Sigmoid colon (tissue), 7 donors: ENCODE measurements around the gene RBM34. TPM values are rescaled to one million over a fixed set of nuclear protein-coding genes. Genes with fewer than 3 reads are reported as not detected.

Source experiments
- DNase-seq: peaks from one replicate; pipeline ENCODE4 v3.0.0-alpha.2; 2019
- H3K27ac ChIP-seq, 4 donors: fragments of 200-600 bp; sonication (generic); one replicate each; pipeline ENCODE4 v1.5.1; 2016 to 2019; ENCODE audit warnings: mild to moderate bottlenecking in 1 of 4
- H3K27me3 ChIP-seq, 3 donors: fragments of 200-600 bp; sonication (generic); one replicate each; pipeline ENCODE4 v1.5.1; 2019; ENCODE audit warnings: mild to moderate bottlenecking in 1 of 3
- H3K36me3 ChIP-seq, 4 donors: fragments of 200-600 bp; sonication (generic); one replicate each; pipeline ENCODE4 v1.5.1; 2016 to 2019
- H3K4me1 ChIP-seq, 4 donors: fragments of 200-600 bp; sonication (generic); one replicate each; pipeline ENCODE4 v1.5.1; 2017 to 2019
- H3K4me3 ChIP-seq, 4 donors: fragments of 200-600 bp; sonication (generic); one replicate each; pipeline ENCODE4 v1.5.1; 2017 to 2019; ENCODE audit warnings: mild to moderate bottlenecking in 2 of 4, moderate library complexity in 1 of 4
- H3K9me3 ChIP-seq, 4 donors: fragments of 200-600 bp in 3 of 4; sonication (generic) in 3 of 4; one replicate each; pipeline versions ENCODE4 v1.5.1 to v1.6.1; 2013 to 2019
- EP300 ChIP-seq, 4 donors: sonication (generic); formaldehyde crosslinking; IDR thresholded peaks; one replicate each; pipeline ENCODE4 v1.6.1; 2017; ENCODE audit warnings: antibody characterized with exemption in 4 of 4
- POLR2A ChIP-seq, 2 donors: fragments of 450-650 bp; IDR thresholded peaks; one replicate each; pipeline ENCODE4 v1.6.1; 2016; ENCODE audit warnings: antibody characterized with exemption in 2 of 2, mild to moderate bottlenecking in 2 of 2, moderate library complexity in 2 of 2
- POLR2AphosphoS5 ChIP-seq, 4 donors: sonication (generic); formaldehyde crosslinking; IDR thresholded peaks; one replicate each; pipeline ENCODE4 v1.6.1; 2017; ENCODE audit warnings: antibody characterized with exemption in 4 of 4
- WGBS, 2 donors: extraction: QIAGEN DNeasy Blood & Tissue Kit; methylation state at CpG; one replicate each; pipeline ENCODE4 v1.1.7; 2013; 5-methylcytosine and 5-hydroxymethylcytosine counted together
- intact Hi-C: fragments of 100-400 bp; cut with DNase I; formaldehyde crosslinking; loops from one replicate; pipeline ENCODE4 v1.15.1; 2023
- polyA plus RNA-seq, 3 donors: library from polyadenylated mRNA; stranded (reverse); fragments of 200-250 nt; gene quantifications; one replicate each; pipeline ENCODE4 v1.2.3, GENCODE V29; 2013
- total RNA-seq, 4 donors: library from RNA; depleted of rRNA; stranded (reverse); fragments of >200 nt; gene quantifications; one replicate each; pipeline ENCODE4 v1.1.0, GENCODE V29; 2016
- TF ChIP-seq, protein P1 (sequence below), 4 experiments: fragments of 450-650 bp in 3 of 4; fragments of 200-600 bp in 1 of 4; IDR thresholded peaks; one replicate each; pipeline ENCODE4 v1.5.1; 2016 to 2019; ENCODE audit warnings: antibody characterized with exemption in 4 of 4, mild to moderate bottlenecking in 3 of 4, moderate library complexity in 2 of 4
- donor health status: healthy with polysubstance abuse.
- donor health status: Bipolar disorder and iron deficiency.
- donor health status: healthy.

RBM34 gene
- total and polyA plus RNA-seq, 7 donors = 46.4 to 83.9 (median 55.3) TPM

DNA sequence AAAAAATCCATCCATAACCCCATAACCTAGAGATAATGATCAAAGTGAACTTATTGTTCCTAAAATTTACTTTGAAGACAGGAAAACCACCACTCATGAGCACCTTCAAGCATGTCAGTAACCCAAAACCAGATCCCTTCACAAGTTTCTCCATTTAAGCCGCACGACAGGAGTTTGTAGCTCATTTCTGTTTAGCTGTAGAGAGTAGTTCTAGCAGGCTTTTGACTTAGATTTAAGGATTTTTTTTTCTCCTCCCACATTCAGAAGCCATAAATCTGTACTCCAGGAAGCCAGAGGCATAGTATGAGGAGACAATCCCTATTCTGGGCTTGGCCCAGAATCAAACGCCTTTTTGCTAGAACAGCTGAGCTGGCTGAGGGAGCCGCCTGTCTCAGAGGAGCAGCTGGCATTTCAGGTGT, 58.0 kb downstream of the RBM34 start:
- Histone ChIP-seq H3K4me1 (peaks cover 0 to 17% (median 8%) of the 10 kb centered on the region in 4 donors), H3K36me3 (peaks cover 0 to under 1% (median 0%) of the 10 kb centered on the region in 4 donors), H3K4me3 (no peak overlapping the region), H3K9me3 (no peaks in the 10 kb centered on the region), H3K27ac (no peak overlapping the region), H3K27me3 (no peaks in the 10 kb centered on the region)
- WGBS, 2 donors = 15 to 32% methylated on average over 4 of the region's 4 CpGs
- no peak for DNase-seq
- no peak for TF ChIP-seq EP300 (IDR thresholded peaks at IDR 0.05)
- TF ChIP-seq POLR2AphosphoS5 (IDR thresholded peaks at IDR 0.05) = no peak
- TF ChIP-seq, protein P1, sequence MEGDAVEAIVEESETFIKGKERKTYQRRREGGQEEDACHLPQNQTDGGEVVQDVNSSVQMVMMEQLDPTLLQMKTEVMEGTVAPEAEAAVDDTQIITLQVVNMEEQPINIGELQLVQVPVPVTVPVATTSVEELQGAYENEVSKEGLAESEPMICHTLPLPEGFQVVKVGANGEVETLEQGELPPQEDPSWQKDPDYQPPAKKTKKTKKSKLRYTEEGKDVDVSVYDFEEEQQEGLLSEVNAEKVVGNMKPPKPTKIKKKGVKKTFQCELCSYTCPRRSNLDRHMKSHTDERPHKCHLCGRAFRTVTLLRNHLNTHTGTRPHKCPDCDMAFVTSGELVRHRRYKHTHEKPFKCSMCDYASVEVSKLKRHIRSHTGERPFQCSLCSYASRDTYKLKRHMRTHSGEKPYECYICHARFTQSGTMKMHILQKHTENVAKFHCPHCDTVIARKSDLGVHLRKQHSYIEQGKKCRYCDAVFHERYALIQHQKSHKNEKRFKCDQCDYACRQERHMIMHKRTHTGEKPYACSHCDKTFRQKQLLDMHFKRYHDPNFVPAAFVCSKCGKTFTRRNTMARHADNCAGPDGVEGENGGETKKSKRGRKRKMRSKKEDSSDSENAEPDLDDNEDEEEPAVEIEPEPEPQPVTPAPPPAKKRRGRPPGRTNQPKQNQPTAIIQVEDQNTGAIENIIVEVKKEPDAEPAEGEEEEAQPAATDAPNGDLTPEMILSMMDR (IDR thresholded peaks at IDR 0.05) = no peak
- TF ChIP-seq POLR2A (IDR thresholded peaks at IDR 0.05) = no peak
- intact Hi-C loops = loop anchor here (5.0 kb wide), 1 partner anchor 314 kb away; no protein-coding TSS in a partner anchor

DNA sequence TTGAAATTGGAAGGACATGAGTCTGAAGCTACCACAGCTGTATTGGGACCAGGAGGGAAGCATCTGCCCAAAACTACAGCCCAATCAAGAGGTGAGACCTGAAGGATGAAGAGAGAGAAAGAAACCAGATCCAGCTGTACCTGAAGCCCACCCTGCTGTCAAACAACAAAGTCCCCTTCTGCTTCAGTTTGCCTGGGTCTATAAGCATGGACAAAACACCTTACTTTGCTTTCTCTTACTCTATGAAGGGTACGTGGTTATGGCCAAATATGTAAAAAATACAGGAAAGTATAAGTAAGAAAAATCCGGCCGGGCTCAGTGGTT, 58.8 kb downstream of the RBM34 start:
- intact Hi-C loops = loop anchor here (5.0 kb wide), 1 partner anchor 315 kb away; no protein-coding TSS in a partner anchor
- Histone ChIP-seq H3K4me3 (no peak overlapping the region), H3K4me1 (peaks cover 0 to 17% (median 8%) of the 10 kb centered on the region in 4 donors), H3K27ac (no peak overlapping the region), H3K27me3 (no peaks in the 10 kb centered on the region), H3K36me3 (no peaks in the 10 kb centered on the region), H3K9me3 (no peaks in the 10 kb centered on the region)
- WGBS, 2 donors = 88 to 91% methylated on average over 3 of the region's 3 CpGs
- DNase-seq = no peak
- TF ChIP-seq POLR2A (IDR thresholded peaks at IDR 0.05) (no peak), EP300 (IDR thresholded peaks at IDR 0.05) (no peak), POLR2AphosphoS5 (IDR thresholded peaks at IDR 0.05) (no peak)
- TF ChIP-seq, protein P1 (IDR thresholded peaks at IDR 0.05) = no peak

DNA sequence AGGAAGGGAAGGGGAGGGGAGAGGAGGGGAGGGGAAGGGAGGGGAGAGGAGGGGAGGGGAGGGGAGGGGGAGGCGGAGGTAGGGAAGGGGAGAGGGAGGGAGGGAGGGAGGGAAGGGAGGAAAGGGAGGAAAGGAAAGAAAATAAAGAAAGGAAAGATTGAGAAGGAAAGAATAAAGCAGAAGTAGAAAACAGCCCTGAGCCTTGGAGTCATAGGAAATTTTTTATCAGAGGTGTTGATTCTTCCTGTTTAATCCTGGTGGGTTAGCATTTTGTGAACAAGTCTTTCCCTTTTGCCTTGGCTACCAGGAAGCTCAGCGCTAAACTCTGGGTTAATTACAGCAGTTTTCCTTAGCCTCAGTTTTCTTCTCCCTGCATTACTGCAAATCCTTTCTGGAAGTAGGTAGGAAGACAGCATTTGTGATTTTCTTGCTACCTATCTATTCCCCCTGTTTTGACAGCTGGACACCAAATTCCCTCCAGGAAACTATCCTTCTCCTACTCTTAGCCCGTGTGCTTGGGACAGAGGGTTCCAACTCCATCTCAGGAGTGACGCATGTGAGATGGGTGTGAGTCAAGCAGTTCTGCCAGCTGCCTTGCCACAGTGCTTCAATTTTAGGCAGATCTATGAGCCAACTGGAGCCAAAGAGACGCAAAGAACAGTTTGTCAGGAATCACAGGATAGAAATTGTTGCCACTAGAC, 59.3 kb downstream of the RBM34 start:
- H3K9me3 ChIP-seq = no peaks in the 10 kb centered on the region
- H3K36me3 ChIP-seq = no peaks in the 10 kb centered on the region
- intact Hi-C loops = loop anchor here (5.0 kb wide), 1 partner anchor 316 kb away; no protein-coding TSS in a partner anchor
- H3K4me3 ChIP-seq = no peak overlapping the region
- H3K4me1 ChIP-seq = peaks cover 0 to 17% (median 8%) of the 10 kb centered on the region in 4 donors
- no peak for DNase-seq
- H3K27me3 ChIP-seq = no peaks in the 10 kb centered on the region
- TF ChIP-seq POLR2AphosphoS5 (IDR thresholded peaks at IDR 0.05) (no peak), EP300 (IDR thresholded peaks at IDR 0.05) (no peak)
- H3K27ac ChIP-seq = no peak overlapping the region
- WGBS, 2 donors = 70 to 90% methylated on average over 5 of the region's 5 CpGs

DNA sequence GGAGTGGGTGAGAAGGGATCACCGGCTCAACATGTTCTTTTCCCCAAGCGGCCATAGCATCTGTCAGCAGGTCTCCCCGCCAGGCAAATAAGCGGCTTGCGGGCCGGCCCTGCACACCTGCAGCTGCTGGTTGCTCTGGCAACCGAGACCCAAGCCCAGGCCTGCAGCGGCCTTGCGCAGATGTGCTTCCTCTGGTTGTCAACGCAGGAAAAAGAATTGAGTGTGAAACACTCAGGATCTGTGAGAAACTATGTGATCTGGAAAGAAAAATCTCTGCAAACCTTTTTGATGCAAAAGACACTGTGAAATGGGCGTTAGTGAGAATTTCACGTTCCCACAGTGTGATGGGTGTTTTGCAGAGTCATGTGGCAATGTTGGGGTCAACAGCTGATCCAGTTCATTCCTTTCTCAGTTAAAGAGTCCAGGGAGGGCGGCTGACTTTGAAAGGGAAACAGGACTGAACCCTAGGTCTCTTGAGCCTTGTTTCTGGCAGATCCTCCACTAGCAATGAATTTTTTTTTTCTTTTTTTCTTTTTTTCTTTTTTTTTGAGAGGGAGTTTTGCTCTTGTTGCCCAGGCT, 60.8 kb downstream of the RBM34 start:
- Histone ChIP-seq H3K4me3 (no peak overlapping the region), H3K9me3 (no peaks in the 10 kb centered on the region), H3K4me1 (peaks cover 0 to 17% (median 8%) of the 10 kb centered on the region in 4 donors), H3K36me3 (no peaks in the 10 kb centered on the region), H3K27me3 (no peaks in the 10 kb centered on the region), H3K27ac (no peak overlapping the region)
- TF ChIP-seq EP300 (IDR thresholded peaks at IDR 0.05) (no peak), POLR2A (IDR thresholded peaks at IDR 0.05) (no peak), POLR2AphosphoS5 (IDR thresholded peaks at IDR 0.05) (no peak)
- TF ChIP-seq, protein P1 (IDR thresholded peaks at IDR 0.05) = no peak
- intact Hi-C loops = loop anchor here (5.0 kb wide), 1 partner anchor 317 kb away; no protein-coding TSS in a partner anchor
- no peak for DNase-seq
- WGBS, 2 donors = 76 to 82% methylated on average over 13 of the region's 13 CpGs

DNA sequence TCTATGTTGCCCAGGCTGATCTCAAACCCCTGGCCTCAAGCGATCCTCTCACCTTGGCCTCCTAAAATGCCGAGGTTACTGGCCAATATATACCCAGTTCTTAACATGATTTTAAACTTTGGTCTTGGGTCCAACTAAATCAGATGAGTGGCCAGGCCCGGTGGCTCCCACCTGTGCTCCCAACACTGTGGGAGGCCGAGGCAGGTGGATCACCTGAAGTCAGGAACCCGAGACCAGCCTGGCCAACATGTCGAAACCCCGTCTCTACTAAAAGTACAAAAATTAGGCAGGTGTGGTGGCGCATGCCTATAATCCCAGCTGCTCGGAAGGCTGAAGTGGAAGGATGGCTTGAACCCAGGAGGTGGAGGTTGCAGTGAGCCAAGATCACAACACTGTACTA, 62.1 kb downstream of the RBM34 start:
- no peaks in the 10 kb centered on the region for H3K9me3 ChIP-seq
- H3K27ac ChIP-seq = no peak overlapping the region
- intact Hi-C loops = no loop called here
- peaks cover 0 to 8% (median 1%) of the 10 kb centered on the region in 4 donors for H3K4me1 ChIP-seq
- no peak for DNase-seq
- H3K36me3 ChIP-seq = no peaks in the 10 kb centered on the region
- 92 to 94% methylated on average over 9 of the region's 9 CpGs for WGBS, 2 donors
- no peak overlapping the region for H3K4me3 ChIP-seq
- no peaks in the 10 kb centered on the region for H3K27me3 ChIP-seq
- TF ChIP-seq EP300 (IDR thresholded peaks at IDR 0.05) = no peak
- TF ChIP-seq, protein P1 (IDR thresholded peaks at IDR 0.05) = no peak
- TF ChIP-seq POLR2AphosphoS5 (IDR thresholded peaks at IDR 0.05) = no peak
- no peak for TF ChIP-seq POLR2A (IDR thresholded peaks at IDR 0.05)
